Prostate gland (tissue), 2 donors: Measurements from ENCODE around the gene SEC24B. TPM values are rescaled to one million over a fixed set of nuclear protein-coding genes. Genes with fewer than 3 reads are reported as not detected.

Experiments used
- DNase-seq: peaks from one replicate; pipeline ENCODE4 v3.0.0-alpha.2; 2019; ENCODE audit warnings: low spot score
- H3K27ac ChIP-seq, 2 donors: fragments of 200-600 bp; sonication (generic); 2 replicates each; pipeline ENCODE4 v1.5.1; 2017 to 2019
- H3K27me3 ChIP-seq: fragments of 200-600 bp; sonication (generic); replicated peaks from 2 replicates; pipeline ENCODE4 v1.5.1; 2019; ENCODE audit not compliant: insufficient read depth
- H3K36me3 ChIP-seq, 2 donors: fragments of 200-600 bp; sonication (generic); 1 replicate in 1 of 2; 2 replicates in 1 of 2; pipeline versions ENCODE4 v1.5.1 to v1.8.1; 2017 to 2019
- H3K4me1 ChIP-seq: fragments of 200-600 bp; sonication (generic); replicated peaks from 2 replicates; pipeline ENCODE4 v1.5.1; 2019
- H3K4me3 ChIP-seq, 2 donors: fragments of 200-600 bp; sonication (generic); 2 replicates each; pipeline ENCODE4 v1.5.1; 2017 to 2019
- H3K9me3 ChIP-seq: fragments of 200-600 bp; sonication (generic); 2 replicates; pipeline ENCODE4 v1.5.1; 2017
- CTCF ChIP-seq, 4 experiments: fragments of 200-600 bp in 2 of 4; fragments of 450-650 bp in 2 of 4; sonication (generic) in 2 of 4; IDR thresholded peaks; 1 replicate in 3 of 4; 2 replicates in 1 of 4; pipeline ENCODE4 v1.5.1; 2016 to 2019; ENCODE audit warnings: antibody characterized with exemption in 4 of 4, mild to moderate bottlenecking in 2 of 4, moderate library complexity in 2 of 4
- POLR2A ChIP-seq: fragments of 450-650 bp; IDR thresholded peaks from one replicate; pipeline ENCODE4 v1.6.1; 2016; ENCODE audit warnings: antibody characterized with exemption, mild to moderate bottlenecking
- POLR2AphosphoS5 ChIP-seq: sonication (generic); formaldehyde crosslinking; IDR thresholded peaks from one replicate; pipeline ENCODE4 v1.6.1; 2017; ENCODE audit warnings: antibody characterized with exemption
- WGBS: methylation state at CpG from one replicate; pipeline ENCODE4 v1.1.5; 2018; 5-methylcytosine and 5-hydroxymethylcytosine counted together
- intact Hi-C: fragments of 100-400 bp; cut with DNase I; formaldehyde crosslinking; loops from one replicate; pipeline ENCODE4 v1.14.2; 2022
- total RNA-seq, 2 donors: library from RNA; depleted of rRNA; stranded (reverse); fragments of >200 nt; gene quantifications; one replicate each; pipeline ENCODE4 v1.1.0, GENCODE V29; 2016

Gene SEC24B
- total RNA-seq, 2 donors from 2014 or later = 27.6 to 44.1 TPM

GRCh38 chr4:109434007-109434971, 674 bp downstream of the SEC24B start:
- intact Hi-C loops = loop anchor here (5.0 kb wide), 2 partner anchors 268 to 383 kb away; partner anchors contain the start of genes CASP6 and GAR1
- no peaks in the 10 kb centered on the region for H3K36me3 ChIP-seq
- WGBS = 2% methylated on average over 29 of the region's 70 CpGs
- no peaks in the 10 kb centered on the region for H3K9me3 ChIP-seq
- DNase-seq = peak; percentile 24
- H3K4me3 ChIP-seq = peak overlapping the region; percentile 79 to 87
- H3K4me1 ChIP-seq = peaks cover 10% of the 10 kb centered on the region
- H3K27me3 ChIP-seq = no peaks in the 10 kb centered on the region
- TF ChIP-seq POLR2AphosphoS5 (no peak), POLR2A (no peak), CTCF (IDR thresholded peaks at IDR 0.05) (no peak)
- peak overlapping the region; percentile 93 to 96 for H3K27ac ChIP-seq

- Histone ChIP-seq H3K36me3 (no peaks in the 10 kb centered on the region), H3K27ac (peak overlapping the region in 1 of 2 donors; percentile 93), H3K27me3 (no peaks in the 10 kb centered on the region), H3K4me3 (no peak overlapping the region), H3K4me1 (peaks cover 15% of the 10 kb centered on the region), H3K9me3 (no peaks in the 10 kb centered on the region)
- TF ChIP-seq POLR2AphosphoS5 (no peak), POLR2A (no peak), CTCF (IDR thresholded peaks at IDR 0.05) (no peak)
- WGBS = 57% methylated on average over 3 of the region's 3 CpGs
- no peak for DNase-seq
- intact Hi-C loops = no loop called here
Observed at GRCh38 chr4:109435635-109436034, 2.0 kb downstream of the SEC24B start.

- Histone ChIP-seq H3K4me1 (peaks cover 22% of the 10 kb centered on the region), H3K27me3 (no peaks in the 10 kb centered on the region), H3K27ac (no peak overlapping the region), H3K36me3 (no peaks in the 10 kb centered on the region), H3K4me3 (no peak overlapping the region), H3K9me3 (no peaks in the 10 kb centered on the region)
- no peak for DNase-seq
- 75% methylated on average over 3 of the region's 3 CpGs for WGBS
- intact Hi-C loops = no loop called here
- TF ChIP-seq CTCF (IDR thresholded peaks at IDR 0.05) (no peak), POLR2AphosphoS5 (no peak), POLR2A (no peak)
Observed at GRCh38 chr4:109436504-109436903, 2.9 kb downstream of the SEC24B start.

- H3K27ac ChIP-seq = peak overlapping the region; percentile 1 to 18
- no peaks in the 10 kb centered on the region for H3K9me3 ChIP-seq
- DNase-seq = peak; percentile 26
- no peaks in the 10 kb centered on the region for H3K36me3 ChIP-seq
- H3K27me3 ChIP-seq = no peaks in the 10 kb centered on the region
- TF ChIP-seq CTCF (IDR thresholded peaks at IDR 0.05) (no peak), POLR2AphosphoS5 (peak; percentile 71), POLR2A (no peak)
- H3K4me1 ChIP-seq = peaks cover 34% of the 10 kb centered on the region
- 28% methylated on average over 4 of the region's 4 CpGs for WGBS
- H3K4me3 ChIP-seq = no peak overlapping the region
- intact Hi-C loops = no loop called here
Observed at GRCh38 chr4:109440948-109441347, 7.3 kb downstream of the SEC24B start.
